Keratinocyte (primary cell): ENCODE measurements around the gene MINDY4.

Experiments used
- EZH2 ChIP-seq: IDR thresholded peaks from one replicate; pipeline ENCODE4 v1.6.1; 2012; ENCODE audit warnings: inconsistent platforms, mild to moderate bottlenecking, low read length, moderate library complexity
- TF ChIP-seq, protein P1 (sequence below), 3 experiments: IDR thresholded peaks in 1 of 3; conservative IDR thresholded peaks in 1 of 3; optimal IDR thresholded peaks in 1 of 3; 2 replicates in 2 of 3; 3 replicates in 1 of 3; pipeline versions ENCODE3 to v1.5.1; 2011; ENCODE audit warnings: low read length in 3 of 3, mild to moderate bottlenecking in 3 of 3, moderate library complexity in 2 of 3, control low read depth in 1 of 3, inconsistent platforms in 1 of 3; ENCODE audit not compliant: insufficient read depth in 2 of 3; ENCODE audit errors: extremely low read depth in 1 of 3

DNA sequence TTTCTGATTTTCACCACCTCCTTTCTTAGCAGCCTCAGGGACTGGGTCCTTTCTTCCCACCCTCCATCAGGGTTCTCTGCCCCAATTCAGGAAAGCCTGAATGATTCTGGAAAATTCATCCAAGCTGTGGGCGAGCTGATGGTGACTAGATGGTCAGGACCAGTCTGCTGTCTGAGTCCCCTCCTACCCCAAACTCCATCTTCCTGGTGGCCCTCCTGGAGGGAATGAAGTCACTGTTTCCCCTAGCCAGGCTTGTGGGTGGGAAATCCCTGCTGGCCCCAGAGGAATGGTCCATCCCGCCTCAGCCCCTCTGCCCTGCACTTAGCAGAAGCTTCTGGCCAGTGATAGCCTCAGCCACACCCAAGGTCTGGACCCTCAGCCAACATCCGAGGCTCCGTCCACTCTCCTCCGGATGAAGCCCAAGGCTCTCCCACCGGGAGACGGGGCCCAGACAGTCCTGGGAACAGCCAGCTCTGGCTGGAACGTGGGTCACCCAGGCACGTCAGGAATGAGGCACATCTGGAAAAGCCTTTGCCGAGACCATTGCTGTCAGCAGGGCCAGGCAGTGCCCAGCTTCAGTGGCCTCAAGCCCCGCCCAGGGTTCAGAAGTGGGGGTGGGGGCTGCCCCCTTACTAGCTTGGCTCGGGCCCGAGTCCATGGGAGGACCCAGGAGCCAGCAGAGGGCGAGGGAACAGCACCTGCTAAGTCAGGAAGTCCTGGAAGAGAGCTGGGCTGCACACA lies 136.5 kb downstream of the MINDY4 start:
- TF ChIP-seq, protein P1, sequence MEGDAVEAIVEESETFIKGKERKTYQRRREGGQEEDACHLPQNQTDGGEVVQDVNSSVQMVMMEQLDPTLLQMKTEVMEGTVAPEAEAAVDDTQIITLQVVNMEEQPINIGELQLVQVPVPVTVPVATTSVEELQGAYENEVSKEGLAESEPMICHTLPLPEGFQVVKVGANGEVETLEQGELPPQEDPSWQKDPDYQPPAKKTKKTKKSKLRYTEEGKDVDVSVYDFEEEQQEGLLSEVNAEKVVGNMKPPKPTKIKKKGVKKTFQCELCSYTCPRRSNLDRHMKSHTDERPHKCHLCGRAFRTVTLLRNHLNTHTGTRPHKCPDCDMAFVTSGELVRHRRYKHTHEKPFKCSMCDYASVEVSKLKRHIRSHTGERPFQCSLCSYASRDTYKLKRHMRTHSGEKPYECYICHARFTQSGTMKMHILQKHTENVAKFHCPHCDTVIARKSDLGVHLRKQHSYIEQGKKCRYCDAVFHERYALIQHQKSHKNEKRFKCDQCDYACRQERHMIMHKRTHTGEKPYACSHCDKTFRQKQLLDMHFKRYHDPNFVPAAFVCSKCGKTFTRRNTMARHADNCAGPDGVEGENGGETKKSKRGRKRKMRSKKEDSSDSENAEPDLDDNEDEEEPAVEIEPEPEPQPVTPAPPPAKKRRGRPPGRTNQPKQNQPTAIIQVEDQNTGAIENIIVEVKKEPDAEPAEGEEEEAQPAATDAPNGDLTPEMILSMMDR (optimal IDR thresholded peaks at IDR 0.05 in 1 of 3, IDR thresholded peaks at IDR 0.05 in 1 of 3, conservative IDR thresholded peaks at IDR 0.05 in 1 of 3; ENCODE audit: extremely low read depth in 1 of 3, insufficient read depth in 2 of 3, low read length in 3 of 3): no peak
- no peak for TF ChIP-seq EZH2
